ENCODE results near the gene SHC3. TPM values are rescaled to one million over a fixed set of nuclear protein-coding genes. Genes with fewer than 3 reads are reported as not detected.

SHC3 gene
- total RNA-seq, 1 donor from 2014 or later, result not detected

DNA sequence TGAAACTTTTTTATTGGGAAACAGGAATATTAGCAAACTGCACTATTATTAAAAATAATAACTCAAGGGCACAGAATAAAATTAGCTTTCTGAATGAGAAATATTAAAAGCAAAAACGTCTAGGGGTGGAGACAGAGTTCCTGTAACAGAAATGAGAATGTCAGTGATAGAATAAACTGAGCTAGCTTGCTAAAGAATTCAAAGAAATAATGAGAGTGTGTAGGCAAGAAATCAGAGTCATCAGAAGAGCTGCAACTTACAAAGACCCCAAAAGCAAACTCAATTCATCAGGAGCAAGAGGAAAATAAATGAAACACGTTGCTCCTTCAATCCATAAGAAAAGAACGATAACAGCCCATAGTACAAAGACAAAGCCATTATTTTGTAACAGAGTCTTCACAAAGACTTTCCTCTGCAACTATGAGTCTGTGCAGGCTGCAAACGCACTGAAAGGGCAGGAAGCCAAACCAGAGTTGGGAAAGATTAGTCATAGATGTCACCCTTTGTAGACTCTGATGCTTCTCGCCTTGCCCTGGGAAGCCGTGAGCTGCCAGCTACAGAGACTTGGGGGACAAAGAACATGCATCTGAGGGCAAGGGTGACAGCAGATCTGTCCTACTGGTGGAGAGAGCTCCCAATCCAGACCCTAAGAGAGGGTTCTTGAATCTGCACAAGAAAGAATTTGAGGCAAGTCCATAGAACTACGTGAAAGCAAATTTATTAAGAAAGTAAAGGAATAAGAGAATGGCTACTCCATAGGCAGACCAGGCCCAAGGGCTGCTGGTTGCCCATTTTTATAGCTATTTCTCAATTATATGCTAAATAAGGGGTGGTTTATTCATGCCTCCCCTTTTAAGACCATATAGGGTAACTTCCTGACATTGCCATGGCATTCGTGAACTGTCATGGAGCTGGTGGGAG, 40.8 kb downstream of the SHC3 start:
- intact Hi-C loops (cut with micrococcal nuclease), result no loop called here
- no peaks in the 10 kb centered on the region for H3K9me3 Mint-ChIP-seq
- no peak overlapping the region for H3K4me3 Mint-ChIP-seq
- H3K27me3 Mint-ChIP-seq (ENCODE audit: insufficient read depth), result peaks cover 4% of the 10 kb centered on the region
- no peaks in the 10 kb centered on the region for H3K4me1 Mint-ChIP-seq (ENCODE audit: low read depth)
- no peak overlapping the region for H3K27ac Mint-ChIP-seq
- no peak for DNase-seq (ENCODE audit: low spot score)
- no peaks in the 10 kb centered on the region for H3K36me3 Mint-ChIP-seq (ENCODE audit: low read depth)

DNA sequence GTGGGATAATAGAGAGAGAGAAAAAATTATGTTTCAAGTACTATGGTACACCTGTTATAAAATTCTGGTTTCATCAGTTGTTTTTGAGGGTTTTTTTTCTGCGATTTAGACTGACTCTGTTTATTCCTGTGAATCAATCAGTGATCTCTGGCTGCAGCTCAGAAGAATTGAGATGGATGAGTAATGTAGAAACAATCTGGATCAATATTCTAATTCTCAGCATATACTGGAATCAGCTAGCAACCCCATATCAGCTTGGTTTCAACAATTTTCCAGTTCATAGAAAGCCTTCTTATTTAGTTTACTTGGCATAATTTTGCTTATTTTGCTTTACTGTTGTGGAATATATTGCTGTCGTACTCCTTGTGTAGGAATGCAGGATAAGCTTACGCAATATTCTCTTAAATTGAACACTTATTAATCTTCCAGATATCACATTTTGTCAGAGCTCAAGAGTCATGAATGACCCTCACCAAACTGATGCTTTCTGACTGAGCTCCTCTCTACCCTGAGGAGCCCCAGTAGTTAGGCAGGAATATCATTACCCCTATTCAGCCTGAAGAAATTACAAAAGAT, 42.9 kb downstream of the SHC3 start:
- peaks cover 4% of the 10 kb centered on the region for H3K27me3 Mint-ChIP-seq (ENCODE audit: insufficient read depth)
- no peak for DNase-seq (ENCODE audit: low spot score)
- no peaks in the 10 kb centered on the region for H3K36me3 Mint-ChIP-seq (ENCODE audit: low read depth)
- H3K4me1 Mint-ChIP-seq (ENCODE audit: low read depth), result no peaks in the 10 kb centered on the region
- intact Hi-C loops (cut with micrococcal nuclease), result no loop called here
- H3K27ac Mint-ChIP-seq, result no peak overlapping the region
- H3K9me3 Mint-ChIP-seq, result no peaks in the 10 kb centered on the region
- H3K4me3 Mint-ChIP-seq, result no peak overlapping the region

DNA sequence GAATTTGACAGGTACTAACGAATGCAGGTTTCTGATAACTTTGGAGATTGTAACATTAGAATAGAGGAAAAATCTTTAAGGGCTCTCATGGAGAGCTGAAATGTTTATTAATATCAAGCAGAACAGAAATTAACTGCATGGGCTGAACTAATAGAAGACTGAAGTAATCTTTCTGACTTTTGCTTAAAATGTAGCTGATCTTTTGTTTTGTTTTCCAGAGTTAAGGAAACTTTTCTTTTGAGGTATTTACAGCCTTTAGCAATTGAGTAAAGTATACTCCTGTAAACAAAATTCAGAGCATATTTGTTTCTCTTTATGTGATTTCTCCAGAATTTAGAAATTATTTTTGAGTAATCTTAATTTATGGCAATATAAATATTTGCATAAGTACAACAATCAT, 43.9 kb downstream of the SHC3 start:
- intact Hi-C loops (cut with micrococcal nuclease), result no loop called here
- DNase-seq (ENCODE audit: low spot score), result no peak
- no peak overlapping the region for H3K4me3 Mint-ChIP-seq
- H3K27ac Mint-ChIP-seq, result no peak overlapping the region
- no peaks in the 10 kb centered on the region for H3K27me3 Mint-ChIP-seq (ENCODE audit: insufficient read depth)
- no peaks in the 10 kb centered on the region for H3K9me3 Mint-ChIP-seq
- H3K4me1 Mint-ChIP-seq (ENCODE audit: low read depth), result no peaks in the 10 kb centered on the region
- no peaks in the 10 kb centered on the region for H3K36me3 Mint-ChIP-seq (ENCODE audit: low read depth)

DNA sequence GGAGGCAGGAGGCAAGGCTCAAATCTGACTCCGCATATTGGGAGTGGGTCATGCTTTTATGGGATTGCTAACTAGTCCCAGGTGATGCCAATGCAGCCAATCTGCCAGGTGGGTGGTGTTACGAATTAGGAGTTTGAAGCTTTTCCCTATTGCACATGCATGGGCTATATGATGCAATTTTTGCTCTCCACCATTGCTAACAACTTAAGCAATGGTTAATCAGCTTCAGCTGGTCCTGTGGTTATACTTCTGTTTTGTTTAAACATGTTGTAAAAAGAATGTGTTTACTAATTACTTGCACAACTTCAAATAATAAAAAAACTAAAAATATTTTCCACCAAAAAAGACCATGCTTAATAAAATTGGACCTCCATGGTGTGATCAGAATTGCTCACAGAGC, 55.7 kb downstream of the SHC3 start:
- H3K4me3 Mint-ChIP-seq, result no peak overlapping the region
- intact Hi-C loops (cut with micrococcal nuclease), result no loop called here

DNA sequence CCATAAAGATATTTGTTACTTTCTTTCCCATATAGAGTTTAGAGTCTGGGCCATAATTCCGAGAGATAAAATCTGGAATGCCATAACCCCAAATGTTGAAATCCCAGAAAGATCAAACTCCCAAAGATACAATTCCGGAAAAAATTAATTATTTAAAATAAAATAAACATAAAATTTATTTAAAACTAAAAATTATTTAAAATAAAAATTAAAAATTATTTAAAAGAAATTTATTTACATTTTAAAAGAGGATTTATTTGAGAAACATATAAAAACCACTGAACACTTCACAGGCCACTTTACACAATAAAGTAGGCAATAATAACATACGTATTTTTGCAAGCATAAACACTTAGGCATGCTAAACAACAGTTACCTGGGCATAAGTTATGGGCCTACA, 57.9 kb downstream of the SHC3 start:
- no peak overlapping the region for H3K27ac Mint-ChIP-seq
- no peaks in the 10 kb centered on the region for H3K27me3 Mint-ChIP-seq (ENCODE audit: insufficient read depth)
- intact Hi-C loops (cut with micrococcal nuclease), result no loop called here
- no peak overlapping the region for H3K4me3 Mint-ChIP-seq
- H3K9me3 Mint-ChIP-seq, result no peaks in the 10 kb centered on the region
- no peaks in the 10 kb centered on the region for H3K4me1 Mint-ChIP-seq (ENCODE audit: low read depth)
- no peak for DNase-seq (ENCODE audit: low spot score)
- H3K36me3 Mint-ChIP-seq (ENCODE audit: low read depth), result peaks cover 1% of the 10 kb centered on the region

More for the DNA sequence above, 55.7 kb downstream of the SHC3 start:
- no peaks in the 10 kb centered on the region for H3K9me3 Mint-ChIP-seq
- H3K4me1 Mint-ChIP-seq (ENCODE audit: low read depth), result no peaks in the 10 kb centered on the region
- no peak overlapping the region for H3K27ac Mint-ChIP-seq
- H3K36me3 Mint-ChIP-seq (ENCODE audit: low read depth), result peaks cover 1% of the 10 kb centered on the region
- H3K27me3 Mint-ChIP-seq (ENCODE audit: insufficient read depth), result no peaks in the 10 kb centered on the region
- DNase-seq (ENCODE audit: low spot score), result no peak

DNA sequence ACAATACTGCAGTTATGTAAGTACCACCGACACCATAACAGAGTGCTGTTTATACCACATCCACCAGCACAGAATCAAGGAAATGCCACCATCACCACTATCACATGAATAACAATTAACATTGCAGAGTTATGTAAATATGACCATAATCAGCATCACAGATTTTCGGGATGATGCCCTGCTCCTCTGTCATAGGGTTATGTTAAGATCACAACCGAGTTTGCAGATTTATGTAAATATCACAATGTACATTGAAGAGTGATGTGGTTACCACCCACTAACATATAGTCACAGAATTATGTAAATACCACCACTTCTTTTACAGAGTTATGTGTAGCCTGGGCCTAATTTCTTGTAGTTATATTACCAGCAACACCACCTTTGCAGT, 61.8 kb downstream of the SHC3 start:
- Mint-ChIP-seq H3K4me1 (ENCODE audit: low read depth) (no peaks in the 10 kb centered on the region), H3K36me3 (ENCODE audit: low read depth) (no peaks in the 10 kb centered on the region), H3K4me3 (no peak overlapping the region), H3K9me3 (no peaks in the 10 kb centered on the region), H3K27me3 (ENCODE audit: insufficient read depth) (no peaks in the 10 kb centered on the region), H3K27ac (no peak overlapping the region)
- intact Hi-C loops (cut with micrococcal nuclease), result no loop called here
- no peak for DNase-seq (ENCODE audit: low spot score)

DNA sequence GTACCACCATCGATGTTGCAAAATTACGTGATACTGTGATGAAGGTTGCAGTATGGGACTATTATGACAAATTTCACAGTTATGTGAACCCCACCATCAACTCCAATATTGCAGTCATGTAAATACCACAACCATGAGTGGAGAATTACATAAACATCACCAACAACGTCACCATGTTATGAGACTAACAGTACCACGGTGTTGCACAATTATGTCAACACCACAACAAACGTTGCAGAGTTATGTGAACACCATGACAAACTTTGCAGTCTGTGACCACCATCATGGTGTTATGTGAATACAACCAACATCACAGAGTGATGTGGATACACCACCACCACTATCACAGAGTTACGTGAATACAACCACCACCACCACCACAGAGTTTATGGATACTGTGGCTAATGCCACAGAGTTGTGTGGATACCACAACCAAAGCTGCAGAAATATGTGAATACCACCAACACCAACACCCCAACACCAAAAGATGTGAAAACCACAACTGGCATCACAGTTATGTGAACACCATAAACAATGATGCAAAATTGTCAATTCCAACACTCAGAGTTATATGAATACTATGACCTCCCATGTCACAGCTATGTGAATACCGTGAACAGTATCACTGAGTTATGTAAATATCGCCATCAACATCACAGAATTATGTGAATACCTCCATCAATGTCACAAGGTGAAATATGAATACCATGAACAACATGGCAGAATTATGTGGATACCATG, 62.4 kb downstream of the SHC3 start:
- H3K9me3 Mint-ChIP-seq, result no peaks in the 10 kb centered on the region
- no peaks in the 10 kb centered on the region for H3K36me3 Mint-ChIP-seq (ENCODE audit: low read depth)
- DNase-seq (ENCODE audit: low spot score), result no peak
- peaks cover 3% of the 10 kb centered on the region for H3K27me3 Mint-ChIP-seq (ENCODE audit: insufficient read depth)
- H3K27ac Mint-ChIP-seq, result no peak overlapping the region
- H3K4me1 Mint-ChIP-seq (ENCODE audit: low read depth), result no peaks in the 10 kb centered on the region
- intact Hi-C loops (cut with micrococcal nuclease), result no loop called here
- H3K4me3 Mint-ChIP-seq, result no peak overlapping the region

DNA sequence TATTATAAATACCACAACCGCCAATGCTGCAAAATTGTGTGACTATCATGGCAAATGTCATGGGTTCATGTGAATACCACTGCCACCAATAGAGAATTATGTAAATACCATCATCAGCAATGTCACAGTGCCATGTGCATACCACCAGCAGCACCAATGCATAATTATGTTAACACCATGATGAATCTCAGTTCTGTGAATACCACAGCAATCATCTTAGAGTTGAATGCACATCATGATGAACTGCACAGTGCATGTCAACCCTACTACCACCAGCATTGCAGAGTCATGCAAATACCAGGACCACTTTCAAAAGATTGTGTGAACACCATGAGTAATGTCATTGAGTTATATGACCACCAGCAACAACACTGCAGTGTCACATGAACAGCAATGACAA, 63.2 kb downstream of the SHC3 start:
- H3K36me3 Mint-ChIP-seq (ENCODE audit: low read depth), result no peaks in the 10 kb centered on the region
- H3K27me3 Mint-ChIP-seq (ENCODE audit: insufficient read depth), result peaks cover 4% of the 10 kb centered on the region
- DNase-seq (ENCODE audit: low spot score), result no peak
- H3K9me3 Mint-ChIP-seq, result no peaks in the 10 kb centered on the region
- intact Hi-C loops (cut with micrococcal nuclease), result no loop called here
- H3K27ac Mint-ChIP-seq, result no peak overlapping the region
- H3K4me1 Mint-ChIP-seq (ENCODE audit: low read depth), result no peaks in the 10 kb centered on the region
- H3K4me3 Mint-ChIP-seq, result no peak overlapping the region

DNA sequence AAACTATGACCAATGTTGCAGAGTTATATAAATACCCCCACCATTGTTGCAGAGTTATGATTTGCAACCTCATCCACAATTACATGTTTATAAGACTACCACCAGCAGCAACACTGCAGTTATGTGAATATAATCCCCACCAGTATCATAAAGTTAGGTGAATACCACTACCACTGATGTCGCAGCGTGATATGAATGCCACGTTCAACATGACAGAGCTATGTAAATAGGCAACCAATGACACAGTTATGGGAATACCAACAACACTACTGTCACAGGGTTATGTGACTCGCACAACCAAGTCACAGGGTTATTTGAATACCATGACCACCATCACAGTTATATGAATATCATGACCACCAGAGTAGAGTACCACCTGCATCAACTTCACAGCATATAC, 63.9 kb downstream of the SHC3 start:
- DNase-seq (ENCODE audit: low spot score), result no peak
- intact Hi-C loops (cut with micrococcal nuclease), result no loop called here
- Mint-ChIP-seq H3K27me3 (ENCODE audit: insufficient read depth) (peaks cover 4% of the 10 kb centered on the region), H3K27ac (no peak overlapping the region), H3K4me3 (no peak overlapping the region), H3K9me3 (no peaks in the 10 kb centered on the region), H3K36me3 (ENCODE audit: low read depth) (no peaks in the 10 kb centered on the region), H3K4me1 (ENCODE audit: low read depth) (no peaks in the 10 kb centered on the region)

DNA sequence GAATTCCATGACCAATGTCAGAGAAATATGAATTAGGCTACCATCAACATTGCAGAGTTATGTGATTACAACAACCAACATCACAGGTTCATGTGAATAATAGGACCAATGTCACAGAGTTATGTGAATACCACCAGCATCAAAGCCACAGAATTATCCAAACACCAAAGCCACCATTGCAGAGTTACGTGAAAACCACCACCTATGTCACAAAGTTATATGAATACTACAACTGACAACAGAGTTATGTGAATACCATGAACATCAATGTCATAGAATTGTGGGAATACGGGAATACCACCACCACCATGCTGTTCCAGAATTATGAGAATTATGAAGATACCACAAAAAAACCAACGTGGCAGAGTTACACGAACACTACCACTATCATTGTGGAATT, 64.8 kb downstream of the SHC3 start:
- no peak overlapping the region for H3K27ac Mint-ChIP-seq
- H3K4me3 Mint-ChIP-seq, result no peak overlapping the region
- H3K4me1 Mint-ChIP-seq (ENCODE audit: low read depth), result no peaks in the 10 kb centered on the region
- no peak for DNase-seq (ENCODE audit: low spot score)
- H3K27me3 Mint-ChIP-seq (ENCODE audit: insufficient read depth), result peaks cover 4% of the 10 kb centered on the region
- intact Hi-C loops (cut with micrococcal nuclease), result no loop called here
- no peaks in the 10 kb centered on the region for H3K36me3 Mint-ChIP-seq (ENCODE audit: low read depth)
- H3K9me3 Mint-ChIP-seq, result no peaks in the 10 kb centered on the region

DNA sequence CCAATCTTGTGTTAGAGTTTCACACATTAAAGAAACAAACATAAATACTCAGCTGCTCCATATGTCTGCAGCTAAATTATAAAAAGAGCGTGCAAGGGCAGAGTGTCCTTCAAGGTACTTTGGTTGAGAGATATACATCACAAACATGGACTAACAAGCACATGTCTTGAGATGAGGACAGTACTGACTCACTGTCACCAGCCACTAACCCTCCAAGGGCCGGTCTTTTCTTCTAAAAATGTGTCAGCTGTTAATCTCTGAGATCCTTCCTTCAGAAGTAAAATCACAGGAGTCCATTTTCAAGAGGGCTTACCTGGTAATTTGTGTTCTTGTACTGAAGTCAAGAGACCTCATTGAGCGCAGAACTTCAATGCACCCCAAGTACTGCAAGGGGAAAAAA, 66.4 kb downstream of the SHC3 start:
- peaks cover 4% of the 10 kb centered on the region for H3K27me3 Mint-ChIP-seq (ENCODE audit: insufficient read depth)
- H3K4me1 Mint-ChIP-seq (ENCODE audit: low read depth), result no peaks in the 10 kb centered on the region
- H3K9me3 Mint-ChIP-seq, result no peaks in the 10 kb centered on the region
- intact Hi-C loops (cut with micrococcal nuclease), result no loop called here
- no peak for DNase-seq (ENCODE audit: low spot score)
- H3K36me3 Mint-ChIP-seq (ENCODE audit: low read depth), result no peaks in the 10 kb centered on the region
- no peak overlapping the region for H3K4me3 Mint-ChIP-seq
- H3K27ac Mint-ChIP-seq, result no peak overlapping the region

DNA sequence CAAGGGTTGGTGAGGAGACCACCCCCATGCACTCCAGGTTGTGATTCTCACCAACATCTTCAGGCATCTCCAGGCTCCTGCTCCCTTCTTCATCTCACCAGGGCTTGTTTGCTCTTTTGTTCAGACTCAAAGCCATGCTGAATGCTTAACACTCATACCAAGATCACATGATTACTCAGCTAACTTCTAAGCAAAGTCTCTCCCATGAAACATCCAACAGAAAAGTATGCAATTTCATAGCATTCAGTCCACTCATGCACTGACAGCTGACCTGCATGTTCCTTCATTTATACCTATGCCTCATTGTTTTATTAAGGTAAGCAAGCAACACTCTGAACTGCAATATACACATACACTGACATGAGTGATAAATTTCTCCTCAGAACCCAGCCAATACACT, 69.0 kb downstream of the SHC3 start:
- no peaks in the 10 kb centered on the region for H3K36me3 Mint-ChIP-seq (ENCODE audit: low read depth)
- H3K4me1 Mint-ChIP-seq (ENCODE audit: low read depth), result no peaks in the 10 kb centered on the region
- peaks cover 6% of the 10 kb centered on the region for H3K27me3 Mint-ChIP-seq (ENCODE audit: insufficient read depth)
- H3K9me3 Mint-ChIP-seq, result no peaks in the 10 kb centered on the region
- no peak for DNase-seq (ENCODE audit: low spot score)
- intact Hi-C loops (cut with micrococcal nuclease), result no loop called here
- no peak overlapping the region for H3K4me3 Mint-ChIP-seq
- H3K27ac Mint-ChIP-seq, result no peak overlapping the region

DNA sequence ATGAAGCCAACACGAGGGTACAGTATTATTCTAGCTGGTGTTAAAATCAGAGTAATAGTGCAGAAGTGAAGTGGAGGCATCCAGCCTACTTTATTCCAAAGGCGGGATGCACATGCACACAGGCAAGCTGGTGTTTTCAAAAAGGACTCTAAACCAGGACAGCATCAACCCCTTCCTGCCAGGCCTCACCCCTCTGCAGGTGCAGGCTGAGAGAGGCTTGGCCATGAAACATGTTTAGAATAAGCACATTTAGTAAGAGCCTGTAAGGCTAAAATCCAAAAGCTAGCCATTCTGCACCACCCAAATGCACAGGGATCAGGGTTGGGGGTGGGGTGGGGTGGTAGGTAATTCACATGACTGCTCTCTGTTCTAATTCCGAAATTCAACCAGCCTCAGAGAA, 71.2 kb downstream of the SHC3 start:
- Mint-ChIP-seq H3K27me3 (ENCODE audit: insufficient read depth) (peaks cover 10% of the 10 kb centered on the region), H3K4me1 (ENCODE audit: low read depth) (no peaks in the 10 kb centered on the region), H3K4me3 (no peak overlapping the region), H3K36me3 (ENCODE audit: low read depth) (no peaks in the 10 kb centered on the region), H3K27ac (no peak overlapping the region), H3K9me3 (no peaks in the 10 kb centered on the region)
- DNase-seq (ENCODE audit: low spot score), result no peak
- intact Hi-C loops (cut with micrococcal nuclease), result no loop called here
